ENCODE data around the gene IRGC.

The IRGC gene

GRCh38 chr19:43720936-43721335 is 5.1 kb downstream of the IRGC start:
- Histone ChIP-seq H2AFZ (ENCODE audit: low read depth, low read length, severe bottlenecking) (no peak overlapping the region), H4K20me1 (ENCODE audit: low read depth, low read length) (no peaks in the 10 kb centered on the region), H3K36me3 (ENCODE audit: low read length) (no peaks in the 10 kb centered on the region), H3K9ac (ENCODE audit: low read length) (no peak overlapping the region), H3F3A (ENCODE audit: insufficient read depth) (no peaks in the 10 kb centered on the region), H3K79me2 (ENCODE audit: insufficient read depth, low read length) (no peaks in the 10 kb centered on the region), H3K27ac (ENCODE audit: low read depth, low read length) (no peak overlapping the region), H3K4me3 (ENCODE audit: insufficient read depth, low read length, poor library complexity, severe bottlenecking) (no peak overlapping the region), H3K9me3 (ENCODE audit: insufficient read depth, low read length) (no peaks in the 10 kb centered on the region), H3K27me3 (ENCODE audit: low read length) (no peaks in the 10 kb centered on the region), H3K9me2 (replicated peaks; ENCODE audit: insufficient read depth, low read length) (no peaks in the 10 kb centered on the region), H3K4me2 (ENCODE audit: low read depth, low read length, poor library complexity, severe bottlenecking) (no peak overlapping the region)
- TF ChIP-seq CTCF (IDR thresholded peaks at IDR 0.05; ENCODE audit: insufficient read depth, low read length, poor library complexity, severe bottlenecking) (no peak), EZH2phosphoT487 (conservative IDR thresholded peaks at IDR 0.05; ENCODE audit: low read length) (no peak)

GRCh38 chr19:43721469-43722048 is 5.7 kb downstream of the IRGC start:
- Histone ChIP-seq H3K9me2 (replicated peaks; ENCODE audit: insufficient read depth, low read length) (no peaks in the 10 kb centered on the region), H3K9ac (ENCODE audit: low read length) (no peak overlapping the region), H3F3A (ENCODE audit: insufficient read depth) (no peaks in the 10 kb centered on the region), H3K79me2 (ENCODE audit: insufficient read depth, low read length) (no peaks in the 10 kb centered on the region), H3K27me3 (ENCODE audit: low read length) (no peaks in the 10 kb centered on the region), H3K4me3 (ENCODE audit: insufficient read depth, low read length, poor library complexity, severe bottlenecking) (no peak overlapping the region), H2AFZ (ENCODE audit: low read depth, low read length, severe bottlenecking) (no peak overlapping the region), H3K9me3 (ENCODE audit: insufficient read depth, low read length) (no peaks in the 10 kb centered on the region), H3K36me3 (ENCODE audit: low read length) (no peaks in the 10 kb centered on the region), H3K27ac (ENCODE audit: low read depth, low read length) (no peak overlapping the region), H4K20me1 (ENCODE audit: low read depth, low read length) (no peaks in the 10 kb centered on the region), H3K4me2 (ENCODE audit: low read depth, low read length, poor library complexity, severe bottlenecking) (no peak overlapping the region)
- TF ChIP-seq EZH2phosphoT487 (conservative IDR thresholded peaks at IDR 0.05; ENCODE audit: low read length), result no peak
- no peak for TF ChIP-seq CTCF (IDR thresholded peaks at IDR 0.05; ENCODE audit: insufficient read depth, low read length, poor library complexity, severe bottlenecking)

GRCh38 chr19:43723588-43723987 is 7.7 kb downstream of the IRGC start:
- Histone ChIP-seq H3K9ac (ENCODE audit: low read length) (no peak overlapping the region), H3K9me2 (replicated peaks; ENCODE audit: insufficient read depth, low read length) (no peaks in the 10 kb centered on the region), H3K27me3 (ENCODE audit: low read length) (no peaks in the 10 kb centered on the region), H4K20me1 (ENCODE audit: low read depth, low read length) (no peaks in the 10 kb centered on the region), H3K9me3 (ENCODE audit: insufficient read depth, low read length) (no peaks in the 10 kb centered on the region), H3F3A (ENCODE audit: insufficient read depth) (no peaks in the 10 kb centered on the region), H3K27ac (ENCODE audit: low read depth, low read length) (no peak overlapping the region), H3K36me3 (ENCODE audit: low read length) (no peaks in the 10 kb centered on the region), H3K4me2 (ENCODE audit: low read depth, low read length, poor library complexity, severe bottlenecking) (no peak overlapping the region), H3K79me2 (ENCODE audit: insufficient read depth, low read length) (no peaks in the 10 kb centered on the region), H3K4me3 (ENCODE audit: insufficient read depth, low read length, poor library complexity, severe bottlenecking) (no peak overlapping the region), H2AFZ (ENCODE audit: low read depth, low read length, severe bottlenecking) (no peak overlapping the region)
- no peak for TF ChIP-seq CTCF (IDR thresholded peaks at IDR 0.05; ENCODE audit: insufficient read depth, low read length, poor library complexity, severe bottlenecking)
- no peak for TF ChIP-seq EZH2phosphoT487 (conservative IDR thresholded peaks at IDR 0.05; ENCODE audit: low read length)

Measured in SU-DHL-6 (cell line).